Type B pancreatic cell (in vitro differentiated cells): ENCODE data around the gene DNAH12. TPM values are rescaled to one million over a fixed set of nuclear protein-coding genes. Genes with fewer than 3 reads are reported as not detected.
"Not testable (repeated sequence)": the region's sequence is repeated elsewhere in the genome, so short reads cannot be mapped to it uniquely, and the experiment has no call there.

Experiments
- DNase-seq: peaks from one replicate; pipeline ENCODE4 v3.0.0; 2021; ENCODE audit warnings: mixed read lengths; ENCODE audit not compliant: unreplicated experiment; ENCODE audit errors: extremely low spot score
- H3K27ac Mint-ChIP-seq: 2 replicates; pipeline ENCODE4 v1.8.0; 2021; ENCODE audit warnings: mild to moderate bottlenecking, mixed read lengths
- H3K27me3 Mint-ChIP-seq: 2 replicates; pipeline ENCODE4 v1.8.0; 2021; ENCODE audit warnings: mixed read lengths
- H3K36me3 Mint-ChIP-seq: 2 replicates; pipeline ENCODE4 v1.8.0; 2021; ENCODE audit warnings: mixed read lengths
- H3K4me1 Mint-ChIP-seq: one replicate; pipeline ENCODE4 v1.8.0; 2021; ENCODE audit warnings: mixed read lengths; ENCODE audit not compliant: unreplicated experiment
- H3K4me3 Mint-ChIP-seq: 2 replicates; pipeline ENCODE4 v1.8.0; 2021; ENCODE audit warnings: mild to moderate bottlenecking, mixed read lengths
- H3K9me3 Mint-ChIP-seq: 2 replicates; pipeline ENCODE4 v1.8.0; 2021; ENCODE audit warnings: mixed read lengths
- CTCF ChIP-seq: fragments of 200-600 bp; sonication (generic); conservative IDR thresholded peaks from 2 replicates; pipeline ENCODE4 v1.5.0; 2021; ENCODE audit warnings: antibody characterized with exemption, mild to moderate bottlenecking
- total RNA-seq: library from RNA; stranded (reverse); gene quantifications from 2 replicates; pipeline ENCODE4 v1.2.1, GENCODE V29; 2021; ENCODE audit warnings: low replicate concordance

The DNAH12 gene
- total RNA-seq, 1 donor from 2014 or later, result 0.87 TPM

GRCh38 chr3:57446318-57446841 lies 97.8 kb downstream of the DNAH12 start:
- H3K9me3 Mint-ChIP-seq, result no peaks in the 10 kb centered on the region
- no peak overlapping the region for H3K27ac Mint-ChIP-seq
- peaks cover 12% of the 10 kb centered on the region for H3K4me1 Mint-ChIP-seq
- H3K4me3 Mint-ChIP-seq, result no peak overlapping the region
- no peak for TF ChIP-seq CTCF
- H3K36me3 Mint-ChIP-seq, result no peaks in the 10 kb centered on the region
- DNase-seq, result no peak
- H3K27me3 Mint-ChIP-seq, result no peaks in the 10 kb centered on the region

GRCh38 chr3:57444469-57444868 lies 99.7 kb downstream of the DNAH12 start:
- DNase-seq, result no peak
- Mint-ChIP-seq H3K4me1 (peaks cover 4% of the 10 kb centered on the region), H3K27ac (no peak overlapping the region), H3K4me3 (no peak overlapping the region), H3K9me3 (no peaks in the 10 kb centered on the region), H3K36me3 (no peaks in the 10 kb centered on the region), H3K27me3 (no peaks in the 10 kb centered on the region)
- no peak for TF ChIP-seq CTCF

- not testable (repeated sequence) for H3K4me1 Mint-ChIP-seq, H3K27me3 Mint-ChIP-seq
Observed at GRCh38 chr3:57440144-57440543, 104.0 kb downstream of the DNAH12 start.

GRCh38 chr3:57438460-57438859 lies 105.7 kb downstream of the DNAH12 start:
- H3K27me3 Mint-ChIP-seq, H3K9me3 Mint-ChIP-seq, H3K27ac Mint-ChIP-seq, H3K4me1 Mint-ChIP-seq, H3K4me3 Mint-ChIP-seq, DNase-seq, H3K36me3 Mint-ChIP-seq: not testable (repeated sequence)

More at GRCh38 chr3:57440144-57440543, 104.0 kb downstream of the DNAH12 start:
- DNase-seq, H3K27ac Mint-ChIP-seq, H3K36me3 Mint-ChIP-seq, H3K9me3 Mint-ChIP-seq, H3K4me3 Mint-ChIP-seq: not testable (repeated sequence)

- TF ChIP-seq CTCF, result no peak
- Mint-ChIP-seq H3K27ac (no peak overlapping the region), H3K4me1 (no peaks in the 10 kb centered on the region), H3K4me3 (no peak overlapping the region), H3K9me3 (no peaks in the 10 kb centered on the region), H3K27me3 (no peaks in the 10 kb centered on the region), H3K36me3 (no peaks in the 10 kb centered on the region)
- no peak for DNase-seq
Observed at GRCh38 chr3:57436195-57436761, 107.9 kb downstream of the DNAH12 start.

GRCh38 chr3:57434041-57434440 lies 110.1 kb downstream of the DNAH12 start:
- Mint-ChIP-seq H3K4me3 (no peak overlapping the region), H3K27ac (no peak overlapping the region), H3K36me3 (no peaks in the 10 kb centered on the region), H3K4me1 (no peaks in the 10 kb centered on the region), H3K27me3 (no peaks in the 10 kb centered on the region), H3K9me3 (no peaks in the 10 kb centered on the region)
- peak; percentile 75 for TF ChIP-seq CTCF
- no peak for DNase-seq

GRCh38 chr3:57423335-57423734 lies 120.8 kb downstream of the DNAH12 start:
- Mint-ChIP-seq H3K4me3 (no peak overlapping the region), H3K9me3 (no peaks in the 10 kb centered on the region), H3K27ac (no peak overlapping the region), H3K27me3 (peaks cover 6% of the 10 kb centered on the region), H3K36me3 (no peaks in the 10 kb centered on the region), H3K4me1 (no peaks in the 10 kb centered on the region)
- no peak for DNase-seq
- no peak for TF ChIP-seq CTCF
